HepG2 (cell line): ENCODE measurements around the gene TANGO6. TPM values are rescaled to one million over a fixed set of nuclear protein-coding genes. Genes with fewer than 3 reads are reported as not detected.

Experiments
- ATAC-seq: fragments of 200-7000 bp; cut with Tn5 transposase; 3 replicates; pipeline ENCODE4 v1.9.1; 2020; ENCODE audit warnings: mild to moderate bottlenecking, moderate library complexity
- BruUV-seq: library from RNA; stranded (reverse); fragments of 400-500 nt; replicated peaks from 2 replicates; lab custom pipeline; 2021; lab: Mats Ljungman, UMichigan
- CTCF ChIA-PET: fragments of 300-600 bp; formaldehyde crosslinking; extraction: SDS; loops from one replicate; lab custom pipeline; 2021; ENCODE audit warnings: low total read pairs, inconsistent platforms, low intra/inter-chr PET ratio; lab: Yijun Ruan, JAX
- POLR2A ChIA-PET: fragments of 350-600 bp; sonication (Branson Sonifier 250); formaldehyde crosslinking; loops from one replicate; lab custom pipeline; 2020; ENCODE audit warnings: antibody characterized with exemption, inconsistent platforms; lab: Yijun Ruan, JAX
- DNase-seq: peaks from one replicate; pipeline ENCODE4 v3.0.0-alpha.2; 2015; ENCODE audit warnings: low spot score
- FAIRE-seq: peaks from 3 replicates; lab custom pipeline; 2011; peaks lifted over from hg19 to GRCh38; lab: Jason Lieb, UNC
- H2AFZ ChIP-seq: one replicate; pipeline ENCODE4 v1.6.1; 2011; ENCODE audit warnings: low read length, inconsistent platforms
- H3K27ac ChIP-seq: fragments of 300-600 bp; 3 replicates; pipeline ENCODE4 v1.8.0; 2011; ENCODE audit warnings: mixed run types, mild to moderate bottlenecking, mixed read lengths, low read length, inconsistent platforms; ENCODE audit not compliant: insufficient read depth; ENCODE audit errors: extremely low read length
- H3K27me3 ChIP-seq, 2 experiments: fragments of 200-600 bp in 1 of 2; 2 replicates in 1 of 2; 3 replicates in 1 of 2; pipeline versions ENCODE4 v1.6.0 to v1.8.0; 2011; ENCODE audit warnings: low read length in 2 of 2, mild to moderate bottlenecking in 2 of 2, moderate library complexity in 2 of 2, inconsistent platforms in 1 of 2; ENCODE audit not compliant: insufficient read depth in 2 of 2, control insufficient read depth in 1 of 2
- H3K36me3 ChIP-seq, 2 experiments: fragments of 200-600 bp in 1 of 2; replicated peaks in 1 of 2; 2 replicates in 1 of 2; 3 replicates in 1 of 2; pipeline versions ENCODE4 v1.5.1 to v1.8.0; 2011; ENCODE audit warnings: low read length in 2 of 2, inconsistent platforms in 1 of 2; ENCODE audit not compliant: insufficient read depth in 2 of 2, control insufficient read depth in 1 of 2
- H3K4me1 ChIP-seq: 2 replicates; pipeline ENCODE4 v1.5.1; 2012; ENCODE audit warnings: low read length, inconsistent platforms; ENCODE audit not compliant: insufficient read depth
- H3K4me2 ChIP-seq: 2 replicates; pipeline ENCODE4 v1.6.0; 2011; ENCODE audit warnings: low read depth, low read length, inconsistent platforms
- H3K4me3 ChIP-seq, 3 experiments: fragments of 200-600 bp in 1 of 3; sonication (generic), shearing (Covaris generic) in 1 of 3; replicated peaks in 1 of 3; 2 replicates each; pipeline ENCODE4 v1.5.1; 2011 to 2016; ENCODE audit warnings: low read length in 3 of 3, inconsistent platforms in 2 of 3, low read depth in 2 of 3, mild to moderate bottlenecking in 2 of 3, control low read depth in 1 of 3, mixed read lengths in 1 of 3; ENCODE audit not compliant: insufficient read depth in 1 of 3
- H3K79me2 ChIP-seq: one replicate; pipeline ENCODE4 v1.6.1; 2011; ENCODE audit warnings: low read length, inconsistent platforms; ENCODE audit not compliant: insufficient read depth
- H3K9ac ChIP-seq: 2 replicates; pipeline ENCODE4 v1.6.0; 2011; ENCODE audit warnings: mild to moderate bottlenecking, low read depth, low read length, inconsistent platforms; ENCODE audit not compliant: insufficient read depth
- H3K9me3 ChIP-seq: 2 replicates; pipeline ENCODE4 v1.5.1; 2012; ENCODE audit warnings: mild to moderate bottlenecking, low read length
- H4K20me1 ChIP-seq: 2 replicates; pipeline ENCODE4 v1.6.0; 2011; ENCODE audit warnings: inconsistent platforms, mild to moderate bottlenecking, low read length, moderate library complexity; ENCODE audit not compliant: insufficient read depth
- AGO2 ChIP-seq: fragments of 200-400 bp; formaldehyde crosslinking; optimal IDR thresholded peaks from 2 replicates; pipeline ENCODE3; 2017; ENCODE audit warnings: mild to moderate bottlenecking, low read depth, low read length, moderate library complexity
- CAMTA2 ChIP-seq: sonication (generic); formaldehyde crosslinking; IDR thresholded peaks from 2 replicates; pipeline ENCODE4 v1.4.0; 2020; ENCODE audit warnings: mild to moderate bottlenecking, missing genetic modification reagents, borderline replicate concordance
- ESRRA ChIP-seq: sonication (generic); formaldehyde crosslinking; IDR thresholded peaks from 2 replicates; pipeline ENCODE4 v1.5.1; 2020; ENCODE audit warnings: mild to moderate bottlenecking, low read depth, missing genetic modification reagents
- JUND ChIP-seq: sonication (generic); formaldehyde crosslinking; IDR thresholded peaks from 2 replicates; pipeline ENCODE4 v1.8.0; 2022; ENCODE audit warnings: mild to moderate bottlenecking, missing genetic modification reagents
- NFKB2 ChIP-seq: sonication (generic); formaldehyde crosslinking; IDR thresholded peaks from 2 replicates; pipeline ENCODE4 v1.4.0; 2020; ENCODE audit warnings: missing genetic modification reagents, borderline replicate concordance
- ZNF446 ChIP-seq: sonication (generic); formaldehyde crosslinking; IDR thresholded peaks from 2 replicates; pipeline ENCODE4 v1.5.0; 2020; ENCODE audit warnings: mild to moderate bottlenecking, missing genetic modification reagents
- WGBS: methylation state at CpG from one replicate; pipeline ENCODE4 v1.1.6; 2017; ENCODE audit warnings: low lambda C conversion rate; 5-methylcytosine and 5-hydroxymethylcytosine counted together
- in situ Hi-C: cut with HindIII; loops from 2 replicates; pipeline ENCODE4 v1.10.0; 2017; ENCODE audit warnings: low pct_unique_long_range_greater_than_20kb; ENCODE audit not compliant: extremely low pct_ligation_motif_present
- intact Hi-C: fragments of 100-400 bp; cut with micrococcal nuclease; formaldehyde crosslinking; loops from one replicate; pipeline ENCODE4 v1.10.0; 2022; ENCODE audit not compliant: unreplicated experiment
- polyA plus RNA-seq, 8 experiments: library from polyadenylated mRNA; depleted of rRNA in 3 of 8; stranded (reverse) in 7 of 8; unstranded in 1 of 8; fragments of >200 nt; fragmentation: Illumina TruSeq in 4 of 8; extraction: Trizol in 4 of 8; gene quantifications; 2 replicates each; pipeline versions ENCODE4 v1.2.1 to v1.2.3, GENCODE V29; 2011 to 2016; ENCODE audit warnings: low read depth in 4 of 8, missing spikeins in 1 of 8, mixed read lengths in 1 of 8; ENCODE audit not compliant: insufficient read depth in 1 of 8
- total RNA-seq, 5 experiments: library from RNA; depleted of rRNA; stranded (reverse); fragments of >200 nt; fragmentation: Illumina TruSeq; extraction: Trizol; gene quantifications; 2 replicates each; pipeline ENCODE4 v1.2.3, GENCODE V29; 2016; ENCODE audit warnings: low read depth in 1 of 5
- TF ChIP-seq, protein P1 (sequence below): IDR thresholded peaks from 2 replicates; pipeline ENCODE4 v1.6.1; 2016; ENCODE audit warnings: control low read depth

TANGO6 gene
- total and polyA plus RNA-seq, 2 of the 13 experiments (the other 11 are each of a cell fraction or from before 2014, with no cell fraction given), result 7.2 to 13.3 TPM

DNA sequence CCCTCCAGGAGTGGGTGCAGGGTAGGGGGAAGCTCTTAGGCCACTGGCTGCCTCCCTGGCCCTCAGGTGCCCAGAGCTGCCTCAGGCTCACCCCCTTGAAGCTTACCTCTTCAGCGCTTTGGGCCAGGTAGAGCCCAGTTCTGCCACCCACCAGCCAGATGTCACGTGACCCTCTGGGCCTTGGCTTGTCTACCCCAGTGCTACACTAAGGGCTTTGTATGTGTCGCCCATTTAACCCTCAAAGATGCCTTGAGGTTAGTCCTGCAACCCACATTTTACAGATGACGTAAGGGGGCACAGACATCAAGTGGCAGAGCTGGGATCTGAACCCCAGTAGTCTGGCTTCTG, 265.5 kb downstream of the TANGO6 start:
- ChIA-PET CTCF (no interaction called here), POLR2A (no interaction called here)
- ATAC-seq, result no peak

DNA sequence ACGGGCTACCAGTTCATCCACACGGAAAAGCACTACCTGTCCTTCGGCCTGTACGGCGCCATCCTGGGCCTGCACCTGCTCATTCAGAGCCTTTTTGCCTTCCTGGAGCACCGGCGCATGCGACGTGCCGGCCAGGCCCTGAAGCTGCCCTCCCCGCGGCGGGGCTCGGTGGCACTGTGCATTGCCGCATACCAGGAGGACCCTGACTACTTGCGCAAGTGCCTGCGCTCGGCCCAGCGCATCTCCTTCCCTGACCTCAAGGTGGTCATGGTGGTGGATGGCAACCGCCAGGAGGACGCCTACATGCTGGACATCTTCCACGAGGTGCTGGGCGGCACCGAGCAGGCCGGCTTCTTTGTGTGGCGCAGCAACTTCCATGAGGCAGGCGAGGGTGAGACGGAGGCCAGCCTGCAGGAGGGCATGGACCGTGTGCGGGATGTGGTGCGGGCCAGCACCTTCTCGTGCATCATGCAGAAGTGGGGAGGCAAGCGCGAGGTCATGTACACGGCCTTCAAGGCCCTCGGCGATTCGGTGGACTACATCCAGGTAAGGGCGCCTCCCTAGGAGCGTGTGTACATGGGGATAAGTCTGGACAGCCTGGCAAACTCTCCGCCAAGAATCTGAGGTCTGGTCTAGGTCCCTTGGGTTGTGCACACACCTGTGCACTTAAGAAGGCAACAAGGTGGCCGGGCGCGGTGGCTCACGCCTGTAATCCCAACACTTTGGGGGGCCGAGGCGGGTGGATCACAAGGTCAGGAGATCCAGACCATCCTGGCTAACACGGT, 266.3 kb downstream of the TANGO6 start:
- DNase-seq (no peak), FAIRE-seq (no peak), ATAC-seq (no peak)
- Histone ChIP-seq H3K27me3 (peaks cover 0 to 10% of the 10 kb centered on the region in 2 experiments; a peak in 4 of 5 replicates), H3K79me2 (no peaks in the 10 kb centered on the region), H3K4me1 (peaks cover 14% of the 10 kb centered on the region), H3K4me2 (no peak overlapping the region), H3K36me3 (no peaks in the 10 kb centered on the region), H3K27ac (no peak overlapping the region), H3K9me3 (no peaks in the 10 kb centered on the region), H2AFZ (no peak overlapping the region), H4K20me1 (no peaks in the 10 kb centered on the region), H3K4me3 (no peak overlapping the region), H3K9ac (no peak overlapping the region)
- TF ChIP-seq AGO2 (peak; percentile 36), JUND (no peak)
- no TSS peak for BruUV-seq
- ChIA-PET POLR2A (no interaction called here), CTCF (no interaction called here)
- 95% methylated on average over 43 of the region's 48 CpGs for WGBS
- in situ Hi-C loops (loop anchor here (10.0 to 25.0 kb wide), 2 partner anchors 115 to 397 kb away; no protein-coding TSS in a partner anchor), intact Hi-C loops (loop anchor here (10.0 kb wide), 1 partner anchor 115 kb away; no protein-coding TSS in a partner anchor)

More for the DNA sequence above, 265.5 kb downstream of the TANGO6 start:
- in situ Hi-C loops, result loop anchor here (10.0 to 25.0 kb wide), 2 partner anchors 114 to 397 kb away; no protein-coding TSS in a partner anchor
- Histone ChIP-seq H3K9me3 (no peaks in the 10 kb centered on the region), H2AFZ (no peak overlapping the region), H3K4me2 (no peak overlapping the region), H3K27ac (no peak overlapping the region), H3K27me3 (peaks cover 0 to 11% of the 10 kb centered on the region in 2 experiments; a peak in 4 of 5 replicates), H3K79me2 (no peaks in the 10 kb centered on the region), H3K9ac (no peak overlapping the region), H4K20me1 (no peaks in the 10 kb centered on the region), H3K4me1 (peaks cover 14% of the 10 kb centered on the region), H3K4me3 (no peak overlapping the region), H3K36me3 (no peaks in the 10 kb centered on the region)
- FAIRE-seq (no peak), DNase-seq (no peak)
- intact Hi-C loops, result loop anchor here (10.0 kb wide), 1 partner anchor 114 kb away; no protein-coding TSS in a partner anchor
- no TSS peak for BruUV-seq
- TF ChIP-seq, protein P1, sequence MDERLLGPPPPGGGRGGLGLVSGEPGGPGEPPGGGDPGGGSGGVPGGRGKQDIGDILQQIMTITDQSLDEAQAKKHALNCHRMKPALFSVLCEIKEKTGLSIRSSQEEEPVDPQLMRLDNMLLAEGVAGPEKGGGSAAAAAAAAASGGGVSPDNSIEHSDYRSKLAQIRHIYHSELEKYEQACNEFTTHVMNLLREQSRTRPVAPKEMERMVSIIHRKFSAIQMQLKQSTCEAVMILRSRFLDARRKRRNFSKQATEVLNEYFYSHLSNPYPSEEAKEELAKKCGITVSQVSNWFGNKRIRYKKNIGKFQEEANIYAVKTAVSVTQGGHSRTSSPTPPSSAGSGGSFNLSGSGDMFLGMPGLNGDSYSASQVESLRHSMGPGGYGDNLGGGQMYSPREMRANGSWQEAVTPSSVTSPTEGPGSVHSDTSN (CRISPR knock-in tag), result no peak
- TF ChIP-seq CAMTA2 (CRISPR knock-in tag), result no peak
- no peak for TF ChIP-seq ZNF446
- no peak for TF ChIP-seq ESRRA (CRISPR knock-in tag)
- no peak for TF ChIP-seq NFKB2
- WGBS, result 84% methylated on average over 4 of the region's 4 CpGs
